ENCODE measurements around the gene ACTN3.
"Not testable (repeated sequence)": the region's sequence is repeated elsewhere in the genome, so short reads cannot be mapped to it uniquely, and the experiment has no call there.

The ACTN3 gene

GRCh38 chr11:66543263-66544107 is 3.2 kb upstream of the ACTN3 start:
- Histone ChIP-seq H3K4me1 (ENCODE audit: insufficient read depth, low read length, poor library complexity, severe bottlenecking) (peaks cover 16% of the 10 kb centered on the region), H3K9me3 (ENCODE audit: insufficient read depth, low read depth, low read length) (no peaks in the 10 kb centered on the region), H3F3A (ENCODE audit: low read depth) (peaks cover 4% of the 10 kb centered on the region; the same call in 1 of the 2 replicates), H3K9me2 (replicated peaks; ENCODE audit: low read depth, low read length) (no peaks in the 10 kb centered on the region), H3K27me3 (ENCODE audit: insufficient read depth, low read length, poor library complexity, severe bottlenecking) (no peaks in the 10 kb centered on the region), H3K79me2 (ENCODE audit: insufficient read depth, low read length) (peaks cover 37% of the 10 kb centered on the region), H3K4me3 (ENCODE audit: low read length, poor library complexity, severe bottlenecking) (peak overlapping the region; percentile 94), H3K9ac (ENCODE audit: low read depth, low read length, poor library complexity, severe bottlenecking) (peak overlapping the region; percentile 93), H4K20me1 (ENCODE audit: insufficient read depth, low read length, poor library complexity, severe bottlenecking) (no peaks in the 10 kb centered on the region), H2AFZ (ENCODE audit: low read length) (0 out of 2 replicates have a peak overlapping the region, but pooled peaks have one; percentile 40), H3K36me3 (ENCODE audit: insufficient read depth, low read length) (no peaks in the 10 kb centered on the region; the same call in 1 of the 2 replicates), H3K4me2 (ENCODE audit: low read depth, low read length, poor library complexity, severe bottlenecking) (peak overlapping the region; percentile 95)
- TF ChIP-seq CTCF (conservative IDR thresholded peaks at IDR 0.05; ENCODE audit: low read length) (peak; percentile 58), EZH2phosphoT487 (IDR thresholded peaks at IDR 0.05; ENCODE audit: borderline replicate concordance) (no peak)

- not testable (repeated sequence) for H3K36me3 ChIP-seq (ENCODE audit: insufficient read depth, low read length); H4K20me1 ChIP-seq (ENCODE audit: insufficient read depth, low read length, poor library complexity, severe bottlenecking); H3K9me3 ChIP-seq (ENCODE audit: insufficient read depth, low read depth, low read length); H3F3A ChIP-seq (ENCODE audit: low read depth); H3K9me2 ChIP-seq (replicated peaks; ENCODE audit: low read depth, low read length); H3K27me3 ChIP-seq (ENCODE audit: insufficient read depth, low read length, poor library complexity, severe bottlenecking); H2AFZ ChIP-seq (ENCODE audit: low read length)
- peaks cover 16% of the 10 kb centered on the region for H3K4me1 ChIP-seq (ENCODE audit: insufficient read depth, low read length, poor library complexity, severe bottlenecking)
- H3K79me2 ChIP-seq (ENCODE audit: insufficient read depth, low read length) = peaks cover 37% of the 10 kb centered on the region
- H3K4me3 ChIP-seq (ENCODE audit: low read length, poor library complexity, severe bottlenecking) = peak overlapping the region; percentile 94
- peak overlapping the region; percentile 93 for H3K9ac ChIP-seq (ENCODE audit: low read depth, low read length, poor library complexity, severe bottlenecking)
- H3K4me2 ChIP-seq (ENCODE audit: low read depth, low read length, poor library complexity, severe bottlenecking) = peak overlapping the region; percentile 95
Observed at GRCh38 chr11:66544952-66545351, 1.8 kb upstream of the ACTN3 start.

- peak within 1 kb of the TSS; percentile 93 for H3K9ac ChIP-seq (ENCODE audit: low read depth, low read length, poor library complexity, severe bottlenecking)
- H2AFZ ChIP-seq (ENCODE audit: low read length) = peak within 1 kb of the TSS; percentile 80
- no peaks in the 10 kb centered on the region for H4K20me1 ChIP-seq (ENCODE audit: insufficient read depth, low read length, poor library complexity, severe bottlenecking)
- H3K9me3 ChIP-seq (ENCODE audit: insufficient read depth, low read depth, low read length) = no peaks in the 10 kb centered on the region
- H3K79me2 ChIP-seq (ENCODE audit: insufficient read depth, low read length) = peaks cover 37% of the 10 kb centered on the region
- H3K27me3 ChIP-seq (ENCODE audit: insufficient read depth, low read length, poor library complexity, severe bottlenecking) = no peaks in the 10 kb centered on the region
- H3F3A ChIP-seq (ENCODE audit: low read depth) = peaks cover 4% of the 10 kb centered on the region; the same call in 1 of the 2 replicates
- peak within 1 kb of the TSS; percentile 95 for H3K4me2 ChIP-seq (ENCODE audit: low read depth, low read length, poor library complexity, severe bottlenecking)
- H3K36me3 ChIP-seq (ENCODE audit: insufficient read depth, low read length) = no peaks in the 10 kb centered on the region; the same call in 1 of the 2 replicates
- H3K9me2 ChIP-seq (replicated peaks; ENCODE audit: low read depth, low read length) = no peaks in the 10 kb centered on the region
- peaks cover 16% of the 10 kb centered on the region for H3K4me1 ChIP-seq (ENCODE audit: insufficient read depth, low read length, poor library complexity, severe bottlenecking)
- TF ChIP-seq EZH2phosphoT487 (IDR thresholded peaks at IDR 0.05; ENCODE audit: borderline replicate concordance) (no peak), CTCF (conservative IDR thresholded peaks at IDR 0.05; ENCODE audit: low read length) (no peak)
- peak within 1 kb of the TSS; percentile 94 for H3K4me3 ChIP-seq (ENCODE audit: low read length, poor library complexity, severe bottlenecking)
Observed at GRCh38 chr11:66545701-66546367, 869 bp upstream of the ACTN3 start, which contains the start of gene ZDHHC24. TSS of gene ZDHHC24 (minus strand) at chr11:66546048. CDS start at chr11:66546003, 45 bp downstream.
